GM19238 (cell line): ENCODE results near the gene CRTC1.
"Not testable (repeated sequence)": the region's sequence is repeated elsewhere in the genome, so short reads cannot be mapped to it uniquely, and the experiment has no call there.

Source experiments
- DNase-seq: peaks from one replicate; pipeline ENCODE4 v3.0.0; 2011; ENCODE audit warnings: low spot score; ENCODE audit not compliant: insufficient read length

The CRTC1 gene

DNA sequence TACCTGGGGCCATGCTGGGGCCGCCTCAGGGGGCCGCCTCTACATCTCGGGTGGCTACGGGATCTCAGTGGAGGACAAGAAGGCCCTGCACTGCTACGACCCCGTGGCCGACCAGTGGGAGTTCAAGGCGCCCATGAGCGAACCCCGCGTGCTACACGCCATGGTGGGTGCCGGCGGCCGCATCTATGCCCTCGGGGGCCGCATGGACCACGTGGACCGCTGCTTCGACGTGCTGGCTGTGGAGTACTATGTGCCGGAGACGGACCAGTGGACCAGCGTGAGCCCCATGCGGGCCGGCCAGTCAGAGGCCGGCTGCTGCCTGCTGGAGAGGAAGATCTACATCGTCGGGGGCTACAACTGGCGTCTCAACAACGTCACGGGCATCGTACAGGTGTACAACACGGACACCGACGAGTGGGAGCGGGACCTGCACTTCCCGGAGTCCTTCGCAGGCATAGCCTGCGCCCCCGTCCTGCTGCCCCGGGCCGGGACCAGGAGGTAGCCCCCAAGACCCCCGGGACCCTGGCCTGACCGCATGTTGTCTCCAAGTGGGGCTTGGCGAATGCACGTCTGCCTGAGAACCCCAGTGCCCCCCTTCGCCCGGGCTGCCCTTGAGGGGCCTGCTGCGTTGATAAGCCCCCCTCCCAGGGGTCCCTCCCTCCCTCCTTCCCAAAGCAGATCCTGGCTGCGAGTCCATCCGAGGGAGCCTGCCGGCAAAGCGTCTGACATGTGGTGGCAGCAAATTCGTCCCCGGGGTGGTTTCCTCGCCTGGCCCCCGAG is 14.5 kb upstream of the CRTC1 start:
- no peak for DNase-seq

DNA sequence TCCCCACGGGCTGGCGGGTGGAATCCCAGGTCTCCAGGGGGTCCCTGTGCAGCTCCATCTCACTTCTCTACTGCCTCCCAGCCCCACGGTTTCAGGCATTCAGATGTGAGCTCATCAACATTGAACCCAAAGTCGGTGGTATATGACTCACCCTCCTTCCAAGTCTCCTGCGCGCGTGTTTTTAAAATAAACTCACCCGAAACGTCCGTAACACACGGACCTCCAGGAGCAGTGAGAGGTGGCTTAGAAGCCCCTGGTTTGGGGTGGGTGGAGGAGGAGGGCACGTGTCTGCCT is 14.0 kb upstream of the CRTC1 start:
- no peak for DNase-seq

DNA sequence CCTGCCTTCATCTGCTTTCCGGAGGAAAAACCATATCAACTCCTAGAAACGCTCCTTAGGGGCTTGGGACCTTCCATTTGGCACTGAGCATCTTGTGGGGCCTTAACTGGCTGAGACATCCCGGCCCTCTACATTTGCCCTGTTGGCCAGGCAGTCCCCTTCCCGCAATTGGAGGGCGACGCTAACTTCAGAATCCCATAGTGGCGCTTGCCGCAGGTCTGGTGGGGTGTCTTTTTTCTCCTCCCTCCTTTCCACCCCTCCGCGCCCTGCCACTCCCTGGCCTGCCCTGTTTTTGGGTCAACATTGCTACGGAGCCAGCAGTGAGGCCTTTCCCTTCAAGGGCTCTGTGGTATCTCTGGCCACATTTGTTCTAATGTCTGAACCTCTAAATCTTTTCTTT is 13.6 kb upstream of the CRTC1 start:
- no peak for DNase-seq

DNA sequence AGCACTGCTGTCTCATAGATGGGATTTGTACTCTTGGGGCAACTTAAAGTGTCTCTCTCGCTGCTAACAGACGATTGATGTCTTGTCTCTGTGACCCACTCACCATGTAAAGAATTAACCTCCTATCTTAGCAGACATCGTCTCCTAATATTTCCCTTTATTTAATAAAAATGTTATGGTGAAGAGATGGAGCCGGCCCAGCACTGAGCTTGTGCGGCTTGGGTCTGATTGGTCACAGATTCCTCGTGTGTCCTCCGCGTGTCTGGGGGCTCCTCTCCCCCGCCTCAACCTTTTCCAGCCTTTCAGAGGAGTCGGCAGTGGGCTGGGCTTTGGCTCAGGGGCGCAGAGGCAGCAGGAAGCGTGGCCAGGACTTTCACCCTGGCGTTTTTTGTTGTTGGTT is 13.2 kb upstream of the CRTC1 start:
- no peak for DNase-seq

DNA sequence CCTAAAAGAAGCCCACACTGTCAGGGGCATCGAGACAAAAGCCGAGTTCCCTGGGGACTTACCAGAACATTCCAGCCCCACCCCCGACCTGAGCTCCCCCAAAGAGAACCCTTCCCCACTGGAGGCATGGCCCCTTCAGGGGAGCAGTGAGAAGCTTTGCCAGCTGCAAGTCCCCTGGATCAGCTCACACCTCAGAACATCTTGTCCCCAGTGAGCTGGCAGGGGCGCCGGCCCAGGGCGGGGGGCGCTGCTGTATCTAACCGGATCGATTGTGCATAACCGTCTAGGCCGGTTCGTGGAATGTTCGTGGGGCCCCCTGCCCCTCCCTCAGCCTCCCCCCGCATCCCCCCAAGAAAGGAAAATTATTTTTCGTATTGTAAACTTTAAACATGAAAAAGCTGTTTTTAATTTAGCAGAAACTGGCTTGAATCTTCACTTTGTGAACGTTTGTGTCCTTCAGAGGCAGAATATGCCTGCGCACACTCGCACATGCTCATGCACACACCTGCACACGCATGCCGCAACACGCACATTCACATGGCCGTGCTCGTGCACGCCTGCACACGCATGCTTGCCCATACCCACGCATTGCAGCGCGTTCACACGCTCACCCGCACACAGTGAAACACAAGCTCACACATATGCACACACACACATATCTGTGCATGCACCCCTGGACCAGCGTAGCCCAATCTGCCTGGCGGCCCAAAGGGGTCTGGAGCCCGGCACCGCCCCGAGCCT is 12.0 kb upstream of the CRTC1 start:
- DNase-seq = no peak

DNA sequence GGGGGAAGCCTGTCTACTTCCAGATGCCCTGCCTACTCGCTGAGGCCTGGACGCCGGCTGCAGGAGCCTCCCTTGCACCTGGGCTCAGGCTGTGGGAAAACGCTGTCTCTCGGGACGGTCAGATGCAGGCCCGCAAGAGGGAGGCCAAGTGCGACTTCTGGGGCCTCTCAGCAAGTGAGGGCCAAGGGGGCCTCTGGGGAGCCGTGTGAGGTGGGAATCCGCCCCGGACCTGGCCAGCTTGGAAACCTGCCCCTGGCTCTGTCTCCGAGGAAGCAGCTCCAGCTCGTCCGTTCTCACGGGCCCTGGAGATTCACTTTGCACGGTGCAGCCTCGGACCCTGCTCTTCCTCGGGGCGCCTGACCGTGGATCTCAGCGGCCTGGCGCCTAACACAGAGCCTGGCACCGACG is 11.4 kb upstream of the CRTC1 start:
- DNase-seq = no peak

DNA sequence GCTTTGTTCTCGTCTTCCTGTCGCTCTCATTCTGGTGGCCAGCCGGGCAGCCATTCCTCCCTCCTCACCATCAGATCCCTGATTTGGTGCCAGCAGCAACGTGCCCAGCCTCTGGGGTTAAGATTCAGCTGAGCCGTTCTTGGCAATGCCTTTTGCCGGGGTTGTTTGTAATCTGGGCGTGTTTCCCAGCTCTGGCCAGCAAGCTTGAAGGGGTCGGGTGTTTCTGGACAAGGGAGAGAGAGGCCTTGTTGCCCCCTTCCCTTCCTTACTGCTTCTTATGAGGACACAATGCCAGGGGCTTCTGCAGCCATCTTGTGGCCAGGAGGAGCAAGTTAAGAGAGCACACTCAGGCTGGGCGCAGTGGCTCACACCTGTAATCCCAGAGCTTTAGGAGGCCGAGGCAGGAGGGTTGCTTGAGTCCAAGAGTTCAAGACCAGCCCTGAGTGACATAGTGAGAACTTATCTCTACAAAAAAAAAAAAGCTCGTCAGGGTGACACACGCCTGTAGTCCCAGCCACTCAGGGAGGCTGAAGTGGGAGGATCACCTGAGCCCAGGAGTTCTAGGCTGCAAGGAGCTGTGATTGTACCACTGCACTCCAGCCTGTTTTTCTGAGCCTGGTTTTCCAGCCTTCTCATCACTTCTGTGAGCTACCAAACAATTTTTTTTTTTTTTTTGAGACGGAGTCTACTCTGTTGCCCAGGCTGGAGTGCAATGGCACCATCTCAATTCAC is 10.7 kb upstream of the CRTC1 start:
- no peak for DNase-seq

DNA sequence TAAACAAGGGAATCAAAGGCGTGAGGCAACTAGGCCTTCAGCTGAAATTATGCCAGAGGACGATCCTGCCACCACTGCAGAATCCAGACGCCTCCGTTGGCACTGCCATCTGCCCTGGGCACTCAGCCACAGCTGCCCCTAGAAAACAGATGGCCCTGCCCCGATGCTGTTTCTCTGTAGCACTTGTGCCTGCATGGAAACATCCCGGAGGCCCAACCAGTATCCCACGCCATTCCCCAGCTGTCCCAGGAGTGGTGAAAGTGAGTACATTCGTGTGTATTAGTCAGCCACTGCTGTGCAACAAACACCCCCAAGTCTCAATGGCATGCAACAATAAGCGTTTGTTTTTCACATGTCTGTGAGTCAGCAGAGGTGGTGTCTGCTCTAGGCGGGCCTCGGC is 8.9 kb upstream of the CRTC1 start:
- no peak for DNase-seq

DNA sequence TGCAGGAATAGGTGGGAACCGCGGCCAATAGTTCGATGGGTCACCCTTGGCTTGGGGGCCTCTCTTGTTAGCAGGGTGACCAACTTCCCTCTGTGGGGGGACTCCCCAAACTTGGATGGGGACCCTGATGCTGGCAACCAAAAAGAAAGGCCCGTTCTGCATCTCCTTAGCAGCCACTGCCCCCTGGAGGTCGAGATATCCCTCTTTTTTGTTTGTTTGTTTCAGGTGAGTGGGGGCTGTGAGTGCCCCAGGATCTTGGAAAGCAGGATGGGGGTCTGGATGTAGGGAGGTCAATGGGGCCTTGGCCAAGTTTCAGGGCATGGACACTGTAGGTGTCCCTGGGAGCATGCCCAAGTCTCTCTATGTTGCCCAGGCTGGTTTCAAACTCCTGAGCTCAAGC is 7.7 kb upstream of the CRTC1 start:
- no peak for DNase-seq

DNA sequence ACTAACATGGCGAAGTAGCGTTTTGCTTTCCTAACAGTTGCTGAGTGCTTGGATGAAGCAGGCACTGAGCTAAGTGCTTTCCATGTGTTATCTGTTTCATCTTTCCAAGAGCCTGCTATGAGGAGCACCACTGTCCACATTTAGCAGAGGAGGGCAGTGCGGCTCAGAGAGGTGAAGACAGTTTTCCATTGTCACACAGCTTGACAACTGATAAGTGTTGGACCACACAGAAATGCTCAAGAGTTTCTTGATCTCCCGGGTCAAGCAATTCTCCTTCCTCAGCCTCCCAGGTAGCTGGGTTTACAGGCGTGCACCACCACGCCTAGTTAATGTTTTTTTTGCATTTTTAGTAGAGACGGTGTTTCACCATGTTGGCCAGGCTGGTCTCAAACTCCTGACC is 6.8 kb upstream of the CRTC1 start:
- no peak for DNase-seq

DNA sequence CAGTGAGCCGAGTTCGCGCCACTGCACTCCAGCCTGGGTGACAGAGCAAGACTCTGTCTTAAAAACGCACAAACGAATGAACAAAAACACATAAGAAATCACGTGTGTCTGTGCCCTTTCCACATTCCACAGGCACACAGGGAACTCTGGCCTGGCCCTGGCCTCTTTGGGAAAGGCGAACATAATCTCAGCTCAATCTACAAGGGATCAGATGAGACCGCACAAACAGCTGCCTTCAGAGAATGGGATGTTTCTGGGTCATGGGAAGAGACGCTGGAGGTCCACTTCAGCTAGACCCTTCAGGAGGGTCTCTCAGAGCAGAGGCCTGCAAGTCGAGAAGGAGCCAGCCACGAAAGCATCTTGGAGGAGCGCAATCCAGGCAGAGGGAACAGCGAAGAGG is 6.3 kb upstream of the CRTC1 start:
- no peak for DNase-seq

DNA sequence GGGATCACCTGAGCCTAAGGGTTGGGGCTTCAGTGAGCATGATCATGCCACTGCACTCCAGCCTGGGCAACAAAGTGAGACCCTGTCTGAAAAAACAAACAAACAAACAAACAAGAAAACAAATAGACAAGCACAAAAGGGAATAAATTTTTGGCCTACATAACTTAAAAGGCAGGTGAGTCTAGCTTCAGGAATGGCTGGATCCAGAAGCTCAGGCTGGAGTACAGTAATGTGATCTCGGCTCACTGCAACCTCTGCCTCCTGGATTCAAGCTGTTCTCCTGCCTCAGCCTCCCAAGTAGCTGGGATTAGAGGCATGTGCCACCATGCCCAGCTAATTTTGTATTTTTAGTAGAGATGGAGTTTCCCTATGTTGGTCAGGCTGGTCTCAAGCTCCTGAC is 3.3 kb upstream of the CRTC1 start:
- DNase-seq = not testable (repeated sequence)

DNA sequence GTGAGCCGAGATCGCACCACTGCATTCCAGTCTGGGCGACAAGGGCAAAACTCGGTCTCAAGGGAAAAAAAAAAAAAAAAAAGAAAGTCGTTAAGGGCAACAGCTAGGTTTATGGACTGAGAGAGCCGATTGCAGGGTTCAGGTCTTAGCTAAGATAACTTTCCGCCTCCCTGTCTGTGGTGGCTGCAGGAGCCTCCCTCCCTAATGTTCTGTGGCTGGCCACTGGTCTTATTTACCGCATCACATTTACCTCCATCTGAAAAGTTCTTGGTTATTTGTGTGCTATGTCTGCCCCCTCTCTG is 722 bp upstream of the CRTC1 start:
- no peak for DNase-seq

DNA sequence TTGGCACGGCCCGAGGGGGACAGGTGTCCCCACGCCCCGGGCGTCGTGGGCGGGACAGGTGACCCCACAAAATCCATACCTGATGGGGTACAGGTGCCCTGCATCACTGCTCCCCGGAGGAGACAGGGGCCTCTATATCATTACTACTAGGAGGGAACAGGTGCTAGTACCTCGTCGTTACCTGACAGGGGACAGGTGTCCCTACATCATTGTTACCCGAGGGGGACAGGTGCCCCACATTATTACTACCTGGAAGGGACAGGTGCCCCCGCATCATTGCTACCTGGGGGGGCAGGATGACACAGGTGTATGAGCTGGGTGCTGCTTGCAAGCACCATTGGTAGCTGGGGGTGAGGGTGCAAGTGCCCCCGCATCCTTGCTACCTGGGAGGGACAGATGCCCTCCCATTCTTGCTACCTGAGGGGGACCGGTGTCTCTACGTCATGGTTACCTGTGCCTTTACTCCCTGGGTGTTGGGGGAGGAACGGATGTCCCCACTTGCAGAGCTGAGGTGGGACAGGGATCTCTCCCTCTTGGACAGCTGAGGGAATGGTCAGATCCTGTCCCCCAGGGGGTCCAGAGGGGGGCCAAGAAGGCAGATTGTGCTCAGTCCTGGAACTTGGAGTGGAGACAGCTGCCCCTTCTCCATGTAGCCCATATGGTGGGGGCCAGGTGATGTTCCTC is 620 bp downstream of the CRTC1 start:
- no peak for DNase-seq

DNA sequence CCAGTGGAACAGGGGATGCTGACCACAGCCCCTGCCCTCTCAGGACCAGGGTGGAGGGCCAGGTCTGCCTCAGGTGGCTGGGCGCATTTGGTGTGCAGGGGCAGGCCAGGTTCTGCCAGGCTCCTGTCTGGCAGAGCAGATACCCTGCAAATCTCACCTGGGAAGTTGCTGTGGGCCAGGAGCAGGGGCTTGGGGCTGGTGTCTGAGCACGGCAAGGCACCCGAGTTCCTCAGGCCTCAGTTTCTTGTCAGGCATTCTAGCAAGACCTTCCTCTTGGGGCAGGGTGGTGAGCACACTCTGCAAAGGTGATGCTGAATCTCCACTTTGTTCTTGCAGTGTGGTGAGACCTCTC is 1.1 kb downstream of the CRTC1 start:
- no peak for DNase-seq

DNA sequence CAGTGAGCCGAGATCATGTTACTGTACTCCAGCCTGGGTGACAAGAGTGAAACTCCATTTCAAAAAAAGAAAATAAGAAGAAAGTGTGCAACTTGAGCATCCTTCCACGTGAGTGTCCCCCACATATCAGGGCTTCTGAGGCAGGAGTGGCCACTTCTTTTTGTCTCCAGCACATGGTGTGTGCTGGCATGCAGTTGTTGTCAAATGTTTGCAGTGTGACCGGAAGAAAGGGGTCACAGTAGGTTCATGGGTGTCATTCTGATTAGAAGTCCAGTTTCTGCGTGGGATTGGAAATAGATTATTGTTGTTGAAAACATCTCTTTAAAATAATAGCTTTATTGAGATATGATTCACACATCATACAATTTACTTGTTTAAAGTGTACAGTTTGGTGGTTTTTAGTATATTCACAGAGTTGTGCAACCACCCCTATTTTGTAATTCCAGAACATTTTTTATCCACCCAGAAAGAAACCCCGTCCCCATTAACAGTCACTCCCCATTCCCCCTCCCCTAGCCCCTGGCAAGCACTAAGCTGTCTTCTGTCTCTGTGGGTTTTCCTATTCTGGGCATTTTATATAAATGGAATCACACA is 2.2 kb downstream of the CRTC1 start:
- no peak for DNase-seq

DNA sequence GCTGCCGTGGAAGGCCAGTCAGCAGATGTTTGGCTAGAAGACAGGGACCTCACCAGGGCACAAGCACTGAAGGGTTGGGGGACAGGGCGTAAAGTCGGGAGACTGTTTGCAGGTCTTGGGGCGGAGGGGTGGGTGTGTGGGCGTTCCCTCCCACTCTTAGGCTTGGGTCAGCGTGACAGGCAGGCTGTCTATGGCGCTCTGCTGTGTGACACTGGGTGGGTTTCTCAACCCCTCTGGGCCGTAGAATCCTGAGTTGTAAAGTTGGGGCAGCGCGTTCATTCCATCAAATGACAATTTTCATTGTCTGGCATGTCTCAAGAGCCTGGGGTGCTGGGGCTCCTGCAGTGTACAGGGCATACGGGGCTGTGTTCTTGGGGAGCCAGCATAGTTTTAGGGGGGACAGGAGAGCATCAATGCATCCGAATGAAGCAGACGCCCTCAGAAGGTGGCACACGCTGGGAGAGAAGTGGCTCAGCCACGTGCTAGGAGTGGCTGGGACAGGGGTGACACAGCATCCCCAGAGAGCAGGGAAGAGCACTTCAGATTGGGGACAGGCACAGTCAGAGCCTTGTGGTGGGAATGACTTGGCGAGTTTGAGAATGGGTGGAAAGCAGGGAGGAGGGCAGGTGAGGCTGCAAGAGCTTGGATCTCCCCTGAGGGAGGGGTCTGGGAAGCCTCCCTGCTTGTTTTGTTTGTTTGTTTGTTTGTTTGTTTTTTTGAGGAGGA is 4.4 kb downstream of the CRTC1 start:
- no peak for DNase-seq

DNA sequence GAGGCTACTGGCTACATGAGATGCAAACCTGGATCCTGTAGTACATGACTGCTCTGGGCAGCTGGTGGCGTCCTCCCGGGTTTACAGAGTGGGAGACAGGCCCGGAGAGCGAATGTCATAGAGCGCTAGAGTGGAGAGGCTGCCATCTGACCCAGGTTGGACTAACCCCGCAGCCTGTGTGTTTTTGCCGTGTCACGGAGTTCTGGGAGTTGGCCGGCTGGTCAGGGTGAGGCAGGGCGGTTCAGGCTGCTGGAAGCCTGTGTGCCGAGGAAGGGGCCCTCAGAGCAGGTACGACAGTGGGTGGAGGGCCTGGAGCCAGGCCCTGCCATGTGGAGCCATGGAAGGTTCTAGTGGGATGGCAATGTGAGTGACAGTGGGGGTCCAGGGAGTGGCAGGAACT is 12.5 kb downstream of the CRTC1 start:
- no peak for DNase-seq

DNA sequence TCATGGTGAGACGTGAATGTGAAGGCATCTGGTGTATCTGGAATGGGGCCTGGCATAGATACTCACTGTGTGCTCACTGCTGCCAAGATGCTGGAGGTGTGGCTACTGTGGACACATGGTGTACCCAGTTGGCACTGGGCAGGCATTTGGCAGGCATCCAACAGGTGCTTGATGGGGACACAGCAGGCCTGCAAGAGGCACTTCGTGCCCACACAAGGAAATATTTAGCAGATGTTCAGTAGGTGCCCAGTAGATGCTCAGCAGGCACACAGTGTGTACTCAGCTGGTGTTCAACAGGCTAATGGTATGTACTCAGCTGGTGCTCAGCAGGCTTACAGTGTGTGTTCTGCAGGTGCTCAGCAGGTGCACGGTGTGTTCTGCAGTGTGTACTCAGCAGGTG is 14.2 kb downstream of the CRTC1 start:
- DNase-seq = no peak

DNA sequence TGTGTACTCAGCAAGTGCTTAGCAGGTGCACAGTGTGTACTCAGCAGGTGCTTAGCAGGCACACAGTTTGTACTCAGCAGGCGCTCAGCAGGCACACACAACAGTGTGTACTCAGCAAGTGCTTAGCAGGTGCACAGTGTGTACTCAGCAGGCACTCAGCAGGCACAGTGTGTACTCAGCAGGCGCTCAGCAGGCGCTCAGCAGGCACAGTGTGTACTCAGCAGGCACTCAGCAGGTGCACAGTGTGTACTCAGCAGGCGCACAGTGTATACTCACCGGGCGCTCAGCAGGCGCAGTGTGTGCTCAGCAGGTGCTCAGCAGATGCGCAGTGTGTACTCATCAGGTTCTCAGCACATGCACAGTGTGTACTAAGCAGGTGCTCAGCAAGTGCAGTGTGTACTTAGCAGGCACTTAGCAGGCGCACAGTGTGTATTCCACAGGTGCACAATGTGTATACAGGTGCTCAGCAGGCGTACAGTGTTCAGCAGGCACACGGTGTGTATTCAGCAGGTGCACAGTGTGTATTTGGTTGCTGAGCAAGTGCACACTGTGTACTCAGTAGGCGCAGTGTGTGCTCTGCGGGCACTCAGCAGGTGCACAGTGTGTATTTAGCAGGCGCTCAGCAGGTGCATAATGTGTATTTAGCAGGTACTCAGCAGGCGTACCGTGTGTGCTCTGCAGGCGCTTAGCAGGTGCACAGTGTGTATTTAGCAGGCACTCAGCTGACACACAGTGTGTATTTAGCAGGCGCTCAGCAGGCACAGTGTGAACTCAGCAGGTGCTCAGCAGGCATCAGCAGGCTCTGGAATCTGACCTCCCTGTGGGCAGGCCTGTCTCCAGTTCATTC is 15.1 kb downstream of the CRTC1 start:
- DNase-seq = no peak
